Prostate gland (tissue), 2 donors: ENCODE results near the gene GALP. TPM values are rescaled to one million over a fixed set of nuclear protein-coding genes. Genes with fewer than 3 reads are reported as not detected.

Experiments
- DNase-seq: peaks from one replicate; pipeline ENCODE4 v3.0.0-alpha.2; 2019; ENCODE audit warnings: low spot score
- H3K27ac ChIP-seq, 2 donors: fragments of 200-600 bp; sonication (generic); 2 replicates each; pipeline ENCODE4 v1.5.1; 2017 to 2019
- H3K27me3 ChIP-seq: fragments of 200-600 bp; sonication (generic); replicated peaks from 2 replicates; pipeline ENCODE4 v1.5.1; 2019; ENCODE audit not compliant: insufficient read depth
- H3K36me3 ChIP-seq, 2 donors: fragments of 200-600 bp; sonication (generic); 1 replicate in 1 of 2; 2 replicates in 1 of 2; pipeline versions ENCODE4 v1.5.1 to v1.8.1; 2017 to 2019
- H3K4me1 ChIP-seq: fragments of 200-600 bp; sonication (generic); replicated peaks from 2 replicates; pipeline ENCODE4 v1.5.1; 2019
- H3K4me3 ChIP-seq, 2 donors: fragments of 200-600 bp; sonication (generic); 2 replicates each; pipeline ENCODE4 v1.5.1; 2017 to 2019
- H3K9me3 ChIP-seq: fragments of 200-600 bp; sonication (generic); 2 replicates; pipeline ENCODE4 v1.5.1; 2017
- POLR2A ChIP-seq: fragments of 450-650 bp; IDR thresholded peaks from one replicate; pipeline ENCODE4 v1.6.1; 2016; ENCODE audit warnings: antibody characterized with exemption, mild to moderate bottlenecking
- POLR2AphosphoS5 ChIP-seq: sonication (generic); formaldehyde crosslinking; IDR thresholded peaks from one replicate; pipeline ENCODE4 v1.6.1; 2017; ENCODE audit warnings: antibody characterized with exemption
- WGBS: methylation state at CpG from one replicate; pipeline ENCODE4 v1.1.5; 2018; 5-methylcytosine and 5-hydroxymethylcytosine counted together
- intact Hi-C: fragments of 100-400 bp; cut with DNase I; formaldehyde crosslinking; loops from one replicate; pipeline ENCODE4 v1.14.2; 2022
- total RNA-seq, 2 donors: library from RNA; depleted of rRNA; stranded (reverse); fragments of >200 nt; gene quantifications; one replicate each; pipeline ENCODE4 v1.1.0, GENCODE V29; 2016
- TF ChIP-seq, protein P1 (sequence below), 4 experiments: fragments of 200-600 bp in 2 of 4; fragments of 450-650 bp in 2 of 4; sonication (generic) in 2 of 4; IDR thresholded peaks; 1 replicate in 3 of 4; 2 replicates in 1 of 4; pipeline ENCODE4 v1.5.1; 2016 to 2019; ENCODE audit warnings: antibody characterized with exemption in 4 of 4, mild to moderate bottlenecking in 2 of 4, moderate library complexity in 2 of 4

GALP gene
- total RNA-seq, 2 donors from 2014 or later = not detected

DNA sequence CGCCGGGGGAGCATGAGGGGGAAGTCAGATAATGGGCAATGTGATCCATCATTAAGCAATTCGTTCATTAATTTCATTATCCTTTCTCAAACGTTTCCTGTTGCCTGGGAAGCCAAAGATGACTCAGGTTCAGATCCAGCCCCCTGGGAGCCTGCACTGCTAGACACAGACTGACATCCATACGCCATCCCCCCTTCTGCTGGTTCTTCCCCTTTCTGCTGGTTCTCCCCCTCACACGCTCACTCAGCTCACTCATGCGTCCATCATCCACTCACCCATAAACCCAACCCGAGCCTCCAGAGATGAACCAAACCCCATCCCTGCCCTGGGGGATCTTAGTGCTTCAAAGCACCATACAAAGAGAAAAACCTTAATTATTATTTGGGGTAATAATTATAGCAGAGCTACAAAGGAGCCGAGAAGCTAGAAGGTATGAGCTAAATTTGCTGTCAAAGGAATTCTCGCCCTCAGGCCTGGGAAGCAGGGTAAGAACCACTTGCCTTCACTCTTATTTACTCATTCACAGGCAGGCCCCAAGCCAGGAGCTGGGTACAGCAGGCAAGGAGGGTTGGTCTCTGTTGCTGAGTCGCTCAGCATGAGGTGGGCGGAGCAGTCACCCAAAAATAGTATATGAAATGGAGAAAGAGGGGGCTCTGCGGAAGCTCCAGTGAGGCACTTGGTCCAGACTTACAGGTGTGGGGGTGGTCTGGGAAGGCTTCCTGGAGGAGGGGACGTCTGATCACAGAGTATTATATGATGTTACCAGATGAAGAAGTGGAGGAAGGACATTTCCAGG, 41.8 kb upstream of the GALP start:
- no peak overlapping the region for H3K4me3 ChIP-seq
- peaks cover 3% of the 10 kb centered on the region for H3K4me1 ChIP-seq
- TF ChIP-seq POLR2A = no peak
- TF ChIP-seq, protein P1, sequence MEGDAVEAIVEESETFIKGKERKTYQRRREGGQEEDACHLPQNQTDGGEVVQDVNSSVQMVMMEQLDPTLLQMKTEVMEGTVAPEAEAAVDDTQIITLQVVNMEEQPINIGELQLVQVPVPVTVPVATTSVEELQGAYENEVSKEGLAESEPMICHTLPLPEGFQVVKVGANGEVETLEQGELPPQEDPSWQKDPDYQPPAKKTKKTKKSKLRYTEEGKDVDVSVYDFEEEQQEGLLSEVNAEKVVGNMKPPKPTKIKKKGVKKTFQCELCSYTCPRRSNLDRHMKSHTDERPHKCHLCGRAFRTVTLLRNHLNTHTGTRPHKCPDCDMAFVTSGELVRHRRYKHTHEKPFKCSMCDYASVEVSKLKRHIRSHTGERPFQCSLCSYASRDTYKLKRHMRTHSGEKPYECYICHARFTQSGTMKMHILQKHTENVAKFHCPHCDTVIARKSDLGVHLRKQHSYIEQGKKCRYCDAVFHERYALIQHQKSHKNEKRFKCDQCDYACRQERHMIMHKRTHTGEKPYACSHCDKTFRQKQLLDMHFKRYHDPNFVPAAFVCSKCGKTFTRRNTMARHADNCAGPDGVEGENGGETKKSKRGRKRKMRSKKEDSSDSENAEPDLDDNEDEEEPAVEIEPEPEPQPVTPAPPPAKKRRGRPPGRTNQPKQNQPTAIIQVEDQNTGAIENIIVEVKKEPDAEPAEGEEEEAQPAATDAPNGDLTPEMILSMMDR (IDR thresholded peaks at IDR 0.05) = no peak
- no peak for TF ChIP-seq POLR2AphosphoS5
- DNase-seq = no peak
- no peak overlapping the region for H3K27ac ChIP-seq
- H3K27me3 ChIP-seq = no peaks in the 10 kb centered on the region
- 65% methylated on average over 14 of the region's 14 CpGs for WGBS
- no peaks in the 10 kb centered on the region for H3K9me3 ChIP-seq
- no peaks in the 10 kb centered on the region for H3K36me3 ChIP-seq
- intact Hi-C loops = no loop called here

- no peaks in the 10 kb centered on the region for H3K9me3 ChIP-seq
- H3K36me3 ChIP-seq = no peaks in the 10 kb centered on the region
- DNase-seq = no peak
- TF ChIP-seq, protein P1 (IDR thresholded peaks at IDR 0.05) = no peak
- TF ChIP-seq POLR2AphosphoS5 (no peak), POLR2A (no peak)
- no peaks in the 10 kb centered on the region for H3K27me3 ChIP-seq
- WGBS = 73% methylated on average over 5 of the region's 5 CpGs
- intact Hi-C loops = no loop called here
- H3K4me3 ChIP-seq = no peak overlapping the region
- no peak overlapping the region for H3K27ac ChIP-seq
- H3K4me1 ChIP-seq = peaks cover 3% of the 10 kb centered on the region
These were observed 41.2 kb upstream of the GALP start for GRCh38 chr19:56134654-56134921.

GRCh38 chr19:56136362-56136761, 39.4 kb upstream of the GALP start:
- no peaks in the 10 kb centered on the region for H3K27me3 ChIP-seq
- H3K4me1 ChIP-seq = peaks cover 3% of the 10 kb centered on the region
- no peak for TF ChIP-seq POLR2A
- TF ChIP-seq POLR2AphosphoS5 = peak; percentile 3
- TF ChIP-seq, protein P1 (IDR thresholded peaks at IDR 0.05) = no peak
- no peak overlapping the region for H3K4me3 ChIP-seq
- intact Hi-C loops = no loop called here
- H3K36me3 ChIP-seq = no peaks in the 10 kb centered on the region
- H3K27ac ChIP-seq = peak overlapping the region; percentile 16 to 58
- no peaks in the 10 kb centered on the region for H3K9me3 ChIP-seq
- no peak for DNase-seq
- WGBS = 35% methylated on average over 10 of the region's 10 CpGs

GRCh38 chr19:56137405-56137804, 38.4 kb upstream of the GALP start:
- Histone ChIP-seq H3K27ac (peak overlapping the region; percentile 57 to 58), H3K27me3 (no peaks in the 10 kb centered on the region), H3K4me1 (peaks cover 10% of the 10 kb centered on the region), H3K4me3 (no peak overlapping the region), H3K36me3 (no peaks in the 10 kb centered on the region), H3K9me3 (no peaks in the 10 kb centered on the region)
- DNase-seq = peak; percentile 86
- intact Hi-C loops = no loop called here
- WGBS = 44% methylated on average over 6 of the region's 6 CpGs
- TF ChIP-seq POLR2AphosphoS5 (peak; percentile 62), POLR2A (no peak)
- TF ChIP-seq, protein P1 (IDR thresholded peaks at IDR 0.05) = no peak

DNA sequence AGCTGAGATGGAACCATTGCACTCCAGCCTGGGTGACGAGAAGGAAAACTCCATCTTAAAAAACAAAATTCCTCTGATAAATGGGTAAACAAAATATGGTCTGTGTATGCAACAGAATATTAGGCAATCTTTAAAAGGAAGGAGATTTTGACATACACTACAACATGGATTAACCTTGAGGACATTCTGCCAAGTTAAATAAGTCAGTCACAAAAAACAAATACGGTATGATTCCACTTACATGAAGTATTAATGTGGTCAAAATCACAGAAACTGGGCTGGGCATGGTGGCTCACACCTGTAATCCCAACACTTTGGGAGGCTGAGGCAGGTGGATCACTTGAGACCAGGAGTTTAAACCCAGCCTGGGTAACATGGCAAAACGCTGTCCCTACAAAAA, 37.7 kb upstream of the GALP start:
- Histone ChIP-seq H3K4me3 (no peak overlapping the region), H3K36me3 (no peaks in the 10 kb centered on the region), H3K9me3 (no peaks in the 10 kb centered on the region), H3K4me1 (peaks cover 17% of the 10 kb centered on the region), H3K27ac (peak overlapping the region; percentile 57 to 58), H3K27me3 (no peaks in the 10 kb centered on the region)
- DNase-seq = no peak
- TF ChIP-seq POLR2A (no peak), POLR2AphosphoS5 (peak; percentile 22)
- intact Hi-C loops = no loop called here
- 63% methylated on average over 3 of the region's 3 CpGs for WGBS
